H9 (cell line): ENCODE data around the gene PPP1R7. TPM values are rescaled to one million over a fixed set of nuclear protein-coding genes. Genes with fewer than 3 reads are reported as not detected.

ENCODE experiments used
- DNase-seq: peaks from one replicate; pipeline ENCODE4 v3.0.0-alpha.2; 2017
- H2AFZ ChIP-seq: one replicate; pipeline ENCODE4 v1.6.1; 2013; ENCODE audit warnings: mild to moderate bottlenecking, low read length, control low read depth, moderate library complexity
- H2AK5ac ChIP-seq: 2 replicates; pipeline ENCODE4 v1.6.1; 2013; ENCODE audit warnings: low read length, control low read depth, mixed read lengths; ENCODE audit not compliant: insufficient read length
- H2BK120ac ChIP-seq: one replicate; pipeline ENCODE4 v1.6.1; 2013; ENCODE audit warnings: low read depth, mild to moderate bottlenecking, low read length, control low read depth, inconsistent platforms; ENCODE audit not compliant: poor library complexity, severe bottlenecking
- H2BK12ac ChIP-seq: 2 replicates; pipeline ENCODE4 v1.6.1; 2013; ENCODE audit warnings: low read length, control low read depth, mixed read lengths, low read depth; ENCODE audit not compliant: insufficient read length
- H2BK15ac ChIP-seq: 2 replicates; pipeline ENCODE4 v1.6.1; 2013; ENCODE audit warnings: low read depth, low read length, control low read depth
- H2BK20ac ChIP-seq: one replicate; pipeline ENCODE4 v1.6.1; 2013; ENCODE audit warnings: low read depth, mild to moderate bottlenecking, low read length, control low read depth, inconsistent platforms; ENCODE audit not compliant: poor library complexity, severe bottlenecking
- H2BK5ac ChIP-seq: 2 replicates; pipeline ENCODE4 v1.6.1; 2013; ENCODE audit warnings: low read length, control low read depth, mixed read lengths; ENCODE audit not compliant: insufficient read length
- H3K14ac ChIP-seq: 2 replicates; pipeline ENCODE4 v1.6.1; 2013; ENCODE audit warnings: low read length, control low read depth; ENCODE audit not compliant: insufficient read depth
- H3K18ac ChIP-seq: 2 replicates; pipeline ENCODE4 v1.6.1; 2013; ENCODE audit warnings: low read depth, mild to moderate bottlenecking, mixed read lengths, low read length, control low read depth; ENCODE audit not compliant: insufficient read length
- H3K23ac ChIP-seq: 2 replicates; pipeline ENCODE4 v1.6.1; 2013; ENCODE audit warnings: low read length, control low read depth, mixed read lengths, low read depth; ENCODE audit not compliant: insufficient read length
- H3K23me2 ChIP-seq: 2 replicates; pipeline ENCODE4 v1.6.1; 2013; ENCODE audit warnings: low read depth, mild to moderate bottlenecking, mixed read lengths, low read length, control low read depth; ENCODE audit not compliant: insufficient read length, poor library complexity, severe bottlenecking
- H3K27ac ChIP-seq: 2 replicates; pipeline ENCODE4 v1.5.1; 2013; ENCODE audit warnings: low read length, control low read depth, mixed read lengths, low read depth; ENCODE audit not compliant: insufficient read length
- H3K27me3 ChIP-seq: 2 replicates; pipeline ENCODE4 v1.6.1; 2013; ENCODE audit warnings: low read length, control low read depth, inconsistent platforms; ENCODE audit not compliant: insufficient read depth
- H3K4ac ChIP-seq: 2 replicates; pipeline ENCODE4 v1.6.1; 2013; ENCODE audit warnings: low read depth, mild to moderate bottlenecking, control low read depth, inconsistent platforms, low read length, moderate library complexity
- H3K4me1 ChIP-seq: 2 replicates; pipeline ENCODE4 v1.6.1; 2013; ENCODE audit warnings: low read length, control low read depth, inconsistent platforms; ENCODE audit not compliant: insufficient read depth
- H3K4me2 ChIP-seq: 2 replicates; pipeline ENCODE4 v1.6.1; 2013; ENCODE audit warnings: low read length, control low read depth, mixed read lengths; ENCODE audit not compliant: insufficient read length, insufficient read depth
- H3K56ac ChIP-seq: 2 replicates; pipeline ENCODE4 v1.6.1; 2013; ENCODE audit warnings: low read depth, mild to moderate bottlenecking, mixed read lengths, low read length, control low read depth; ENCODE audit not compliant: insufficient read length
- H3K79me1 ChIP-seq: 2 replicates; pipeline ENCODE4 v1.6.1; 2013; ENCODE audit warnings: low read depth, mild to moderate bottlenecking, moderate library complexity, low read length, control low read depth, inconsistent platforms; ENCODE audit not compliant: insufficient read depth, poor library complexity, severe bottlenecking
- H3K79me2 ChIP-seq: 2 replicates; pipeline ENCODE4 v1.6.1; 2013; ENCODE audit warnings: low read length, control low read depth, inconsistent platforms; ENCODE audit not compliant: insufficient read depth
- H3K9ac ChIP-seq: 2 replicates; pipeline ENCODE4 v1.6.1; 2013; ENCODE audit warnings: low read length, control low read depth, mixed read lengths; ENCODE audit not compliant: insufficient read length; ENCODE audit errors: extremely low read depth
- H3K9me3 ChIP-seq: one replicate; pipeline ENCODE4 v1.6.1; 2013; ENCODE audit warnings: low read depth, low read length, inconsistent platforms; ENCODE audit not compliant: control insufficient read depth
- H3T11ph ChIP-seq: one replicate; pipeline ENCODE4 v1.6.1; 2013; ENCODE audit warnings: mild to moderate bottlenecking, low read length, control low read depth, inconsistent platforms
- H4K20me1 ChIP-seq: one replicate; pipeline ENCODE4 v1.6.1; 2013; ENCODE audit not compliant: control insufficient read depth, insufficient read length, insufficient read depth
- H4K5ac ChIP-seq: 2 replicates; pipeline ENCODE4 v1.6.1; 2013; ENCODE audit warnings: low read depth, mild to moderate bottlenecking, mixed read lengths, low read length, control low read depth; ENCODE audit not compliant: insufficient read length
- H4K8ac ChIP-seq: replicated peaks from 2 replicates; pipeline ENCODE4 v1.6.1; 2013; ENCODE audit warnings: low read length, control low read depth, mixed read lengths, low read depth; ENCODE audit not compliant: insufficient read length
- H4K91ac ChIP-seq: 2 replicates; pipeline ENCODE4 v1.6.1; 2013; ENCODE audit warnings: low read depth, mild to moderate bottlenecking, moderate library complexity, mixed read lengths, low read length, control low read depth; ENCODE audit not compliant: insufficient read length
- H3K27ac Mint-ChIP-seq, 3 experiments: 2 replicates in 2 of 3; 3 replicates in 1 of 3; pipeline ENCODE4 v1.8.0; 2020 to 2021; ENCODE audit warnings: mixed read lengths in 3 of 3, mild to moderate bottlenecking in 1 of 3, moderate library complexity in 1 of 3
- H3K27me3 Mint-ChIP-seq: 2 replicates; pipeline ENCODE4 v1.8.0; 2021; ENCODE audit warnings: low read depth, mild to moderate bottlenecking, moderate library complexity, mixed read lengths
- H3K36me3 Mint-ChIP-seq, 3 experiments: 2 replicates in 2 of 3; 3 replicates in 1 of 3; pipeline ENCODE4 v1.8.0; 2020 to 2021; ENCODE audit warnings: low read depth in 3 of 3, mixed read lengths in 3 of 3; ENCODE audit not compliant: insufficient read depth in 1 of 3
- H3K4me1 Mint-ChIP-seq, 2 experiments: 2 replicates each; pipeline ENCODE4 v1.8.0; 2020; ENCODE audit warnings: mixed read lengths in 2 of 2
- H3K4me3 Mint-ChIP-seq, 2 experiments: 2 replicates in 1 of 2; 3 replicates in 1 of 2; pipeline ENCODE4 v1.8.0; 2020 to 2021; ENCODE audit warnings: mild to moderate bottlenecking in 2 of 2, mixed read lengths in 2 of 2, moderate library complexity in 1 of 2
- H3K9me3 Mint-ChIP-seq, 2 experiments: 2 replicates in 1 of 2; 3 replicates in 1 of 2; pipeline ENCODE4 v1.8.0; 2020; ENCODE audit warnings: mild to moderate bottlenecking in 2 of 2, mixed read lengths in 2 of 2, moderate library complexity in 1 of 2
- WGBS: extraction: QIAGEN DNeasy Blood & Tissue Kit; methylation state at CpG from one replicate; pipeline ENCODE4 v1.1.7; 2013; ENCODE audit warnings: missing lambda C conversion rate, low lambda C conversion rate, mixed read lengths; ENCODE audit not compliant: insufficient read length; ENCODE audit errors: extremely low coverage; 5-methylcytosine and 5-hydroxymethylcytosine counted together
- total RNA-seq: library from RNA; stranded (reverse); gene quantifications from 2 replicates; pipeline ENCODE4 v1.2.1, GENCODE V29; 2021
- TF ChIP-seq, protein P1 (sequence below): fragments of 200-600 bp; sonication (generic); conservative IDR thresholded peaks from 3 replicates; pipeline ENCODE4 v1.8.0; 2021; ENCODE audit warnings: antibody characterized with exemption, mild to moderate bottlenecking

PPP1R7 gene
- total RNA-seq, 1 experiment from 2014 or later = 60.2 TPM

GRCh38 chr2:241189856-241190201, 39.6 kb downstream of the PPP1R7 start:
- Histone ChIP-seq H2BK12ac (no peak overlapping the region), H3K79me1 (no peaks in the 10 kb centered on the region), H2BK120ac (no peak overlapping the region), H3K14ac (no peak overlapping the region), H3K23me2 (no peaks in the 10 kb centered on the region), H2BK15ac (no peak overlapping the region), H3K4me2 (no peak overlapping the region), H3K4me1 (no peaks in the 10 kb centered on the region), H3K27me3 (no peaks in the 10 kb centered on the region), H3K9me3 (no peaks in the 10 kb centered on the region), H2BK20ac (no peak overlapping the region), H4K91ac (no peak overlapping the region), H4K5ac (no peak overlapping the region), H3K56ac (no peak overlapping the region), H3K79me2 (no peaks in the 10 kb centered on the region), H2AK5ac (no peak overlapping the region), H3K9ac (no peak overlapping the region), H3K4ac (no peak overlapping the region), H3K18ac (no peak overlapping the region), H2BK5ac (no peak overlapping the region), H3K27ac (no peak overlapping the region), H4K20me1 (no peaks in the 10 kb centered on the region), H3T11ph (no peak overlapping the region), H2AFZ (no peak overlapping the region), H3K23ac (no peak overlapping the region), H4K8ac (no peak overlapping the region)
- H3K27me3 Mint-ChIP-seq = no peaks in the 10 kb centered on the region; the same call in 1 of the 2 replicates
- no CpG with 5 or more reads among the region's 15 CpGs for WGBS
- TF ChIP-seq, protein P1, sequence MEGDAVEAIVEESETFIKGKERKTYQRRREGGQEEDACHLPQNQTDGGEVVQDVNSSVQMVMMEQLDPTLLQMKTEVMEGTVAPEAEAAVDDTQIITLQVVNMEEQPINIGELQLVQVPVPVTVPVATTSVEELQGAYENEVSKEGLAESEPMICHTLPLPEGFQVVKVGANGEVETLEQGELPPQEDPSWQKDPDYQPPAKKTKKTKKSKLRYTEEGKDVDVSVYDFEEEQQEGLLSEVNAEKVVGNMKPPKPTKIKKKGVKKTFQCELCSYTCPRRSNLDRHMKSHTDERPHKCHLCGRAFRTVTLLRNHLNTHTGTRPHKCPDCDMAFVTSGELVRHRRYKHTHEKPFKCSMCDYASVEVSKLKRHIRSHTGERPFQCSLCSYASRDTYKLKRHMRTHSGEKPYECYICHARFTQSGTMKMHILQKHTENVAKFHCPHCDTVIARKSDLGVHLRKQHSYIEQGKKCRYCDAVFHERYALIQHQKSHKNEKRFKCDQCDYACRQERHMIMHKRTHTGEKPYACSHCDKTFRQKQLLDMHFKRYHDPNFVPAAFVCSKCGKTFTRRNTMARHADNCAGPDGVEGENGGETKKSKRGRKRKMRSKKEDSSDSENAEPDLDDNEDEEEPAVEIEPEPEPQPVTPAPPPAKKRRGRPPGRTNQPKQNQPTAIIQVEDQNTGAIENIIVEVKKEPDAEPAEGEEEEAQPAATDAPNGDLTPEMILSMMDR = no peak
- no peak overlapping the region for H3K27ac Mint-ChIP-seq
- no peaks in the 10 kb centered on the region for H3K36me3 Mint-ChIP-seq
- peaks cover 8 to 13% of the 10 kb centered on the region in 2 experiments for H3K4me1 Mint-ChIP-seq
- no peak overlapping the region for H3K4me3 Mint-ChIP-seq
- no peaks in the 10 kb centered on the region for H3K9me3 Mint-ChIP-seq
- DNase-seq = no peak
